ENCODE data around the gene NCF2. TPM values are rescaled to one million over a fixed set of nuclear protein-coding genes. Genes with fewer than 3 reads are reported as not detected.

The NCF2 gene
- total and polyA plus RNA-seq, 2 donors: 5.8 to 8.6 TPM

- H3K27ac ChIP-seq (ENCODE audit: low read depth): no peak overlapping the region
- no peak overlapping the region for H3K4me3 ChIP-seq (ENCODE audit: low read depth, low read length)
- no peaks in the 10 kb centered on the region for H3K4me1 ChIP-seq (ENCODE audit: insufficient read depth)
- no peak for DNase-seq (ENCODE audit: extremely low spot score)
- 59% methylated on average over 10 of the region's 10 CpGs for WGBS
- H3K36me3 ChIP-seq (ENCODE audit: insufficient read depth): no peaks in the 10 kb centered on the region
These were observed 14.0 kb upstream of the NCF2 start for GRCh38 chr1:183604038-183604808.

GRCh38 chr1:183602510-183602909, 12.3 kb upstream of the NCF2 start:
- no peaks in the 10 kb centered on the region for H3K36me3 ChIP-seq (ENCODE audit: insufficient read depth)
- H3K27ac ChIP-seq (ENCODE audit: low read depth): no peak overlapping the region
- no peak overlapping the region for H3K4me3 ChIP-seq (ENCODE audit: low read depth, low read length)
- no peak for DNase-seq (ENCODE audit: extremely low spot score)
- WGBS: 96% methylated on average over 1 of the region's 1 CpG
- no peaks in the 10 kb centered on the region for H3K4me1 ChIP-seq (ENCODE audit: insufficient read depth)

GRCh38 chr1:183600634-183601033, 10.4 kb upstream of the NCF2 start:
- Histone ChIP-seq H3K4me1 (ENCODE audit: insufficient read depth) (no peaks in the 10 kb centered on the region), H3K27ac (ENCODE audit: low read depth) (no peak overlapping the region), H3K36me3 (ENCODE audit: insufficient read depth) (no peaks in the 10 kb centered on the region), H3K4me3 (ENCODE audit: low read depth, low read length) (no peak overlapping the region)
- DNase-seq (ENCODE audit: extremely low spot score): no peak
- WGBS: 92% methylated on average over 3 of the region's 3 CpGs

DNA sequence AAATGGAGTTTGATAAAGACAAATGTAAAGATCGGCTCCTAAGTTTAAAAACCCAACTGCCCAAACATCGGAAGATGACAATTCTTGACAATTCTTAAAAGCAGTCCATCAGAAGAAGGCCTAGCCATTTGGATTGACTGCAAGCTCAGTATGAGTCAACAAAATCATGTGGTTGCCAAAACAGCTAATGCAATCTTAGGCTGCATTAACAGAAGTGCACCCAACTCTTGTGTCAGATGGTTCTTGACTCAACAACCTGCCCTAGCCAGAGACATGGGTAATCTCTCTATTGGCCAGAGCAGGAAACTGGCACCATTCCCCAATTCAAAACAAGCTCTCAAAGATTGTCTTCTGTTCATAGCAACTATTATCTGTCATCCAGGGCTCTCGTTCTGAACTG, 9.9 kb upstream of the NCF2 start:
- H3K36me3 ChIP-seq (ENCODE audit: insufficient read depth): no peaks in the 10 kb centered on the region
- DNase-seq (ENCODE audit: extremely low spot score): no peak
- H3K4me3 ChIP-seq (ENCODE audit: low read depth, low read length): no peak overlapping the region
- no peak overlapping the region for H3K27ac ChIP-seq (ENCODE audit: low read depth)
- 82% methylated on average over 3 of the region's 3 CpGs for WGBS
- H3K4me1 ChIP-seq (ENCODE audit: insufficient read depth): no peaks in the 10 kb centered on the region

GRCh38 chr1:183598386-183598785, 8.1 kb upstream of the NCF2 start:
- 36% methylated on average over 2 of the region's 2 CpGs for WGBS
- no peak for DNase-seq (ENCODE audit: extremely low spot score)
- no peaks in the 10 kb centered on the region for H3K4me1 ChIP-seq (ENCODE audit: insufficient read depth)
- H3K36me3 ChIP-seq (ENCODE audit: insufficient read depth): no peaks in the 10 kb centered on the region
- no peak overlapping the region for H3K4me3 ChIP-seq (ENCODE audit: low read depth, low read length)
- no peak overlapping the region for H3K27ac ChIP-seq (ENCODE audit: low read depth)

DNA sequence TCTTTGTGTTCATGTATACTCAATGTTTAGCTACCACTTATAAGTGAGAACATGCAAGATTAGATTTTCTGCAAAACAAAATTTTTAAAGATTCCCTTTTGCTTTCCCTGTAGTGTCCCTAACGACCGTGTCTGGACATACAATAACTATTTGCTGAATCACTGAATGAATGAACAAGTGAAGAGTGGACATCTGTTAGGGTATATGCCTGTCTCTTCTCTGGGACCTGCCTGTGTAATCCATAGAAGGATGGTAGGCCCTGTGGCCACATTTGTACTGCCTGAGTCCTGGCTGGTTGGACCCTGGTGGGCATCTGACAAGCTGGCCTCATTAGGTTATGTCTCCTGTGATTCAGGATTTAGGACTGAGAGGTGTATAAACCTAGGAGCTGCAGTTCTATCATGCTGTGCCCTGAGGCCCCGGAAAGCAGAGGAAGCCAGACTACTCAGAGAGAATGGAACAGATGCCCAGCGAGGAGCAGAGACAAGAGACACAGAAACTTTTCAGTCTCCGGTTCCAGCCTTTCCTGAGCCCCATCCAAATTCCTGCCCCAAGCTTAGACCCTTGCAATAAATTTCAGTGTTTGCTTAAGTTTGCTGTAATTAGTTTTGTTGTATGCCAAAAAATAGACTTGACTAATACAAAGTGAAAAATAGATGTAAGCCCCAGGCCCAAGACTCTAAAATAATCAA, 7.5 kb upstream of the NCF2 start:
- DNase-seq (ENCODE audit: extremely low spot score): no peak
- WGBS: 60% methylated on average over 5 of the region's 5 CpGs
- Histone ChIP-seq H3K4me3 (ENCODE audit: low read depth, low read length) (no peak overlapping the region), H3K27ac (ENCODE audit: low read depth) (no peak overlapping the region), H3K4me1 (ENCODE audit: insufficient read depth) (no peaks in the 10 kb centered on the region), H3K36me3 (ENCODE audit: insufficient read depth) (no peaks in the 10 kb centered on the region)

GRCh38 chr1:183596500-183596899, 6.2 kb upstream of the NCF2 start:
- Histone ChIP-seq H3K4me3 (ENCODE audit: low read depth, low read length) (no peak overlapping the region), H3K36me3 (ENCODE audit: insufficient read depth) (no peaks in the 10 kb centered on the region), H3K4me1 (ENCODE audit: insufficient read depth) (no peaks in the 10 kb centered on the region), H3K27ac (ENCODE audit: low read depth) (no peak overlapping the region)
- DNase-seq (ENCODE audit: extremely low spot score): no peak
- WGBS: 86% methylated on average over 5 of the region's 5 CpGs

- Histone ChIP-seq H3K36me3 (ENCODE audit: insufficient read depth) (no peaks in the 10 kb centered on the region), H3K27ac (ENCODE audit: low read depth) (no peak overlapping the region), H3K4me3 (ENCODE audit: low read depth, low read length) (no peak overlapping the region), H3K4me1 (ENCODE audit: insufficient read depth) (no peaks in the 10 kb centered on the region)
- no peak for DNase-seq (ENCODE audit: extremely low spot score)
- WGBS: 95% methylated on average over 2 of the region's 2 CpGs
These were observed 5.3 kb upstream of the NCF2 start for GRCh38 chr1:183595537-183595936.

GRCh38 chr1:183593356-183593755, 3.1 kb upstream of the NCF2 start:
- DNase-seq (ENCODE audit: extremely low spot score): no peak
- Histone ChIP-seq H3K4me3 (ENCODE audit: low read depth, low read length) (no peak overlapping the region), H3K27ac (ENCODE audit: low read depth) (no peak overlapping the region), H3K36me3 (ENCODE audit: insufficient read depth) (no peaks in the 10 kb centered on the region), H3K4me1 (ENCODE audit: insufficient read depth) (no peaks in the 10 kb centered on the region)
- 69% methylated on average over 3 of the region's 3 CpGs for WGBS

GRCh38 chr1:183592733-183593132, 2.5 kb upstream of the NCF2 start:
- DNase-seq (ENCODE audit: extremely low spot score): no peak
- no peaks in the 10 kb centered on the region for H3K4me1 ChIP-seq (ENCODE audit: insufficient read depth)
- H3K36me3 ChIP-seq (ENCODE audit: insufficient read depth): no peaks in the 10 kb centered on the region
- 91% methylated on average over 7 of the region's 7 CpGs for WGBS
- no peak overlapping the region for H3K4me3 ChIP-seq (ENCODE audit: low read depth, low read length)
- H3K27ac ChIP-seq (ENCODE audit: low read depth): no peak overlapping the region

DNA sequence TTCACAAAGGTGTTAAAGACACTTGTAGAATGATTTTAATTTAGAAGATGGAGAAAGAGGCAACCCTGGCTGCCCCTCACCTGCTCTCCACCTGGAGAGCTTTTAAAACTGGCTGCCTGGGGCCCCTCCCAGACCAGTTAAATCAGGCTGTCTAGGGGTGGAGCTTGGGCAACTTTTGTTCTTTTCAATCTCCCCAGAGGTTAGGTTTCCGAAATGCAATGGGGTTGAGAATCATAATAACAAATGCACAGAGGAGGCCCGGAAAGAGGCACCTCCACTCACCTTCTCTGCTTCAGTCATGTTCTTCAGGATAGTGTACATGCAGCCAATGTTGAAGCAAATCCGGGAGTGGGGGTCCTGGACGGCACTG, 400 bp downstream of the NCF2 start:
- DNase-seq (ENCODE audit: extremely low spot score): no peak
- Histone ChIP-seq H3K4me1 (ENCODE audit: insufficient read depth) (no peaks in the 10 kb centered on the region), H3K4me3 (ENCODE audit: low read depth, low read length) (no peak overlapping the region), H3K27ac (ENCODE audit: low read depth) (no peak overlapping the region), H3K36me3 (ENCODE audit: insufficient read depth) (no peaks in the 10 kb centered on the region)
- WGBS: 85% methylated on average over 4 of the region's 4 CpGs

DNA sequence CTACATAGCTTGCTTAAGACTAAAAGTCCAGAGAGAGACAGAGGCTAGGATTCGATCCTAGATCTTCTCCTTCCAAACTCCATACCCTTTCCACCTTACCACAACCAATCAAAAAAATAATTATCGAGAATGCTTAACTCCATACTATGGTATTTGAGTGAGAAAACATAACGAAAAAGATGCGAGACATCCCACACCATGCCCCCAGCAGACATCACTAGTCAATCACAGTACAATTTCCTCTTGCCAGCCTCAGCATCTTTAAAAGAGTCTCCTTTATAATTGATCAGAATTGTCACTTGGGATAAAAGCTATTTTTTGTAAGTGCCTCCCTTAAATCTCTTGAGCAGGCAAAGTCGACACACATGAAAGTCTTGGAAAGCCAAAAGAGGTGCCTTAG, 875 bp downstream of the NCF2 start:
- 90% methylated on average over 5 of the region's 5 CpGs for WGBS
- DNase-seq (ENCODE audit: extremely low spot score): no peak
- Histone ChIP-seq H3K27ac (ENCODE audit: low read depth) (no peak overlapping the region), H3K36me3 (ENCODE audit: insufficient read depth) (no peaks in the 10 kb centered on the region), H3K4me1 (ENCODE audit: insufficient read depth) (no peaks in the 10 kb centered on the region), H3K4me3 (ENCODE audit: low read depth, low read length) (no peak overlapping the region)

GRCh38 chr1:183588827-183589226, 1.4 kb downstream of the NCF2 start:
- Histone ChIP-seq H3K27ac (ENCODE audit: low read depth) (no peak overlapping the region), H3K4me3 (ENCODE audit: low read depth, low read length) (no peak overlapping the region), H3K4me1 (ENCODE audit: insufficient read depth) (no peaks in the 10 kb centered on the region), H3K36me3 (ENCODE audit: insufficient read depth) (no peaks in the 10 kb centered on the region)
- DNase-seq (ENCODE audit: extremely low spot score): no peak

DNA sequence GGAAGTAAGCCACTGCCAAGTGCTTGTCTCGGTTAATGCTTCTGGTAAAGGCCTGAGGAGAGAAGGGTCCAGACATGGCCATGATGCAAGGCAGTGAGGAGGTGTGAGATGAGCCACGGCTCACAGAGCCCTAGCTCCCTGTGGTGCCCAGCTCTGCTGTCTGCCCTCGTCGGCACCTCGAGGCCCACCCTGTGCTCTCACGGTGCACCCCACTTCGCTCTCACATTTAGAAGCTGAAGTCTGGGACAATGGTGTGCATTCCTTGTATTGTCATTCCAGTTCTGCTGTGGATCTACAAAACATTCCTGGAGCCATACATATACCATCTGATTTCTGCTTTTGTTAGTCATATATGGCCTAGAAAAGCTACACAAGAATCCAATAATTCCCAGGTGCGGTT, 3.3 kb downstream of the NCF2 start:
- H3K4me3 ChIP-seq (ENCODE audit: low read depth, low read length): no peak overlapping the region
- H3K4me1 ChIP-seq (ENCODE audit: insufficient read depth): no peaks in the 10 kb centered on the region
- no peak for DNase-seq (ENCODE audit: extremely low spot score)
- WGBS: 90% methylated on average over 8 of the region's 8 CpGs
- no peak overlapping the region for H3K27ac ChIP-seq (ENCODE audit: low read depth)
- no peaks in the 10 kb centered on the region for H3K36me3 ChIP-seq (ENCODE audit: insufficient read depth)
